NCI-H82 (cell line): ENCODE measurements around the gene ABCC1.
"Not testable (repeated sequence)": the region's sequence is repeated elsewhere in the genome, so short reads cannot be mapped to it uniquely, and the experiment has no call there.

Experiments
- DNase-seq: peaks from one replicate; lab custom pipeline; 2025; lab: John Stamatoyannopoulos, UW

Gene ABCC1

GRCh38 chr16:15946257-15947044 is 3.0 kb upstream of the ABCC1 start:
- DNase-seq, result peak; percentile 79

GRCh38 chr16:15947983-15948509 is 1.4 kb upstream of the ABCC1 start:
- no peak for DNase-seq

- DNase-seq, result peak; percentile 49
Measured at GRCh38 chr16:15948532-15949209, 745 bp upstream of the ABCC1 start.

GRCh38 chr16:15950161-15950854 is 892 bp downstream of the ABCC1 start:
- peak; percentile 92 for DNase-seq

GRCh38 chr16:15950869-15951268 is 1.5 kb downstream of the ABCC1 start:
- DNase-seq, result peak; percentile 28

GRCh38 chr16:15951852-15952251 is 2.4 kb downstream of the ABCC1 start:
- DNase-seq, result peak; percentile 77

DNA sequence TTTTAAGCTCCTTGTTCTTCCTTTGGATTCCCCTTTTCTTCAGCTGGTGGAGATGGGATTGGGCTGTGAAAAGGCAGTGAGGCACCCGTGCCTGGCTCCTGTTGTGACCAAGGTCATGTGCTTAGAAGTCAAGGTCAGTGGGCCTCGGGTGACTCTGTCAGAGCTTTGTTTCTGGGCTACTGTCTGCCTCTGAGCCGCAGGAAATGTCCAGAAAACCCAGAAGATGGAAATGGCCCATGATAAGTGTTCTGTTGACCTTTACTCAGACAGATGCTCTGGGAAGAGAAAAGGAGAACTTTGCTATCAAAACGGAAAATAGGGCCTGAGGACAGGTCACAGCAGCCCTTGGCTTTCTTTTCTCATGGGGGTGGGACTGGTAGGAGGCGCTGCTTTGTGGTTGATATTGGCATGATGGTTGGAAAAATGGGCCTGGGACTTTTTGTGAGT is 2.9 kb downstream of the ABCC1 start:
- no peak for DNase-seq

- no peak for DNase-seq
Measured at GRCh38 chr16:15953477-15953876, 4.1 kb downstream of the ABCC1 start.

GRCh38 chr16:15953929-15954813 is 4.8 kb downstream of the ABCC1 start:
- no peak for DNase-seq

- no peak for DNase-seq
Measured at GRCh38 chr16:15954814-15955151, 5.4 kb downstream of the ABCC1 start.

DNA sequence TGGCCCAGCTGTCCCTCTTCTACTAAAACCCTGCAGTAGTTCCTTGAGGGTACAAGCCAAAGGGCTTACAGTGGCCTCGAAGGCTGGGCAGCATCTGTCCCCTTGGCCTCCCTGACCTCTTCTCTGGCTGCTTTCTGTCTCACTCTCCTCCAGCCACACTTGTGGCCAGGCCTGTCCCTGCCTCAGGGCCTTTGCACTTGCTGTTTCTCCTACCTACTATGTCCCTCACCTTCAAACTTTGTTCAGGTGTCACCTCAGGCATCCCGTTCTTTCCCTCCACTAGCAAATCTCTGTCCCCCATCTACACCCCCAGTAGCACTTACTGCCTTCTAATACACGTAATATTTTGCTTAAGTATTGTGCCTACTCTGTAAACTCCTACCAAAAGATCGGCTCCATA is 6.0 kb downstream of the ABCC1 start:
- no peak for DNase-seq

- DNase-seq, result not testable (repeated sequence)
Measured at GRCh38 chr16:15956106-15956505, 6.7 kb downstream of the ABCC1 start.

DNA sequence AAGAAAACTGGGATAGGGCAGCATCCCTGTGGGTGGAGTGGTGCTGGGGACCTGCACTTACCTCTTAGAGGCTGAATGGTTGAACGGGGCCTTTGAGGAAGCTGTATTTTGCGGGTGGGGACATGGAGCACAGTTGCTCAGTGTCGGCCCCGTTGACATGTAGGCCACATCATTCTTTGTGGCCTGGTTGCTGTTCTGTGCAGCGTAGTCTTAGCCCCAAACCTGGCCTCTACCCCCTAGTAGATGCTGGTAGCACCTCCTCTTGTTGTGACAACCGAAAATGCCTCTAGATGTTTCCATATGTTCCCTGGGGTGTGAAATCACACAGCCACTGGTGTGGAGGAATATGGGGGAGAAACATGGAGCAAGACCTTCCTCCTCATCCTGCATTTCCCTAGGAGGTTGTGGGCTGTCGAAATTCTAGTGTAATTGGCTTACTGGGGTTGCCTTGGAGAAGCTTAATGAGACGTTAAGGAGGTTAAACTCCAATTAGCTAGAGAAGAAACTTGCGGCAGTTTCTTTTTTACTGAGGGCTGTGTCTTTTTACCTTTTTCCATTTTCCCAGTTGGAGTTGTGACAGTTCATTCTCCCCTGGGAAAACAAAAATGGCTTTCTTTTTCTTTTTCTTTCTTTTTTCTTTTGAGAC is 9.4 kb downstream of the ABCC1 start:
- peak; percentile 94 for DNase-seq

DNA sequence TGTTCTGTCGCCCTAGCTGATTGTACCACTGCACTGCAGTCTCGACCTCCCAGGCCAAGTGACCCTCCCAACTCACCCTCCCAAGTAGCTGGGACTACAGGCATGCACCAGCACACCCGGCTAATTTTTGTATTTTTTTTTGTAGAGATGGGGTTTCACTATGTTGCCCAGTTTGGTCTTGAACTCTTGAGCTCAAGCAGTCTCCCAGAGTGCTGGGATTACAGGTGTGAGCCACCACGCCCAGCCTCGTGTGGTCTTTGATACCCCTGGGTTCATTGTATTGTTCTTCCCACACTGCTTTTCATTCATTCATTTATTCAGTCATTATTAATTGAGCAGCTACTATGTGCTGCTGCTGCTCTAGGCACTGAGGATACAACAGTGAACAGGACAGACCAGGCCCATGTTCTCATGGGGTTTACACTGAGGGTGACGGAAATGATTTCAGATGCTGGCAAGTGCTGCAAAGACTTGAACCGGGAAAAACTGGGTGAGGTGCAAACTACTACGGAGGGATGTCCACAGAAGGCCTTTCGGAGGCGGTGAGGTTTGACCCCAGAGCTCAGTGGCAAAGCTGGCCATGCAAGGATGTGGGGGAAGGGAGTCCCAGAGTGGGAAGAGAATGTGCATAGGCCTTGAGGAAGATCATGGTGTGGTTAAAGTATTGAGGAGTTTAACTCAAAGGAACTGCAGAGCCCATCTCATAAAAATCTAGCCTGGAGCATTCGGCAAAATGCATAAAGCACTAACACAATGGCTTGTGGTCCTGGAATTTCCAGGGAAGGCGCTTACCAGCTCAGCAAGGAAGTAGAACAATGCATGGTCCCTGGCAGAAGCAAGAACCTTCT is 10.9 kb downstream of the ABCC1 start:
- DNase-seq, result no peak

DNA sequence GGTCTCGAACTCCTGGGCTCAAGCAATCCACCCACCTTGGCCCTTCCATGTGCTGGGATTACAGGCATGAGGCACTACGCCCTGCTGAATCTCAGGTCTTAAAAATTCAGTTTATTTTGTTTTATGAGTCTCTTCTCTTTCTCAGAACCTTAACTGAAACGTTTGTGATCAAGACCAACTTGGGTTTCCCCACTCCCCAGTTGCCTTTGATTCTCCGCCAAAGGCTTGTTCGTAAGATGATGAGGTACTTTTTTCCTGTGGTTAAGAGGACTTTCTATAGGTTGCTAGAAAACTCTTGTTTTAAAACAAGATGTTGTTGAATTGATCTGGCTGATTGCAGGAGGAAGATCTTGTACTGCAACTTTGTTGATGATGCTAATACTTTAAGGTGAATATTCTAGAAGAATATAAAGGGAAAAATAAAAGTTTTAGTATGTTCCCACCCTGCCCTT is 11.7 kb downstream of the ABCC1 start:
- no peak for DNase-seq

DNA sequence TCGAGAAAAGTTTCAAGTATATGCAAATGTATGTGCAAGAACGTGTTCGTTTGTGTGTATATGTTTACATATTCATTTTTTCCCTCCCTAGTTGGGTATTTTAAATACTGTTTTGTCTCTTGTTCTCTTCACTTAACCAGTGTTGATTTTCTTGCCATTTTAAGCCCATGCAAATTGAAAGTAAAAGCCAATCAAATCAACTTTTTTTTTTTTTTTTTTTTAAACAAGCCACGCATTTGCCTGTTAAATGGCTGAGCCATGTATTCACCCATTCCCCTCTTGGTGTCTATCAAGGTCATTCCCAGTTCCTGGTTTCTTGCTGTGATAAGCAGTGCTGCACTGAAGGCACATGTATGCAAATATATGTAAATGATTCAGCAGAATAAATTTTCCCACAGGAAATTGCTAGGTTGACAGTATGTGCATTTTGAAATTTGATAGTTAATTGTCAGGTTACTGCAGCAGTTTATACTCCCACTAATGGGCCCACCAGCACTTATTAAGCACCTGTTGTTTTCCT is 12.2 kb downstream of the ABCC1 start:
- no peak for DNase-seq

GRCh38 chr16:15963307-15963910 is 14.0 kb downstream of the ABCC1 start:
- DNase-seq, result no peak

GRCh38 chr16:15966420-15966819 is 17.0 kb downstream of the ABCC1 start:
- no peak for DNase-seq

GRCh38 chr16:15966836-15967546 is 17.6 kb downstream of the ABCC1 start:
- no peak for DNase-seq
